K562 (cell line): ENCODE data around the gene AGRP. TPM values are rescaled to one million over a fixed set of nuclear protein-coding genes. Genes with fewer than 3 reads are reported as not detected.

Source experiments
- CBX1 ChIP-seq: sonication (generic); IDR thresholded peaks from 2 replicates; pipeline ENCODE4 v1.6.1; 2016; ENCODE audit warnings: antibody characterized with exemption, low read depth, mild to moderate bottlenecking
- CREB1 ChIP-seq, 2 experiments: sonication (generic) in 1 of 2; formaldehyde crosslinking in 1 of 2; IDR thresholded peaks; 2 replicates each; pipeline versions ENCODE4 v1.6.1 to v1.8.0; 2012 to 2022; ENCODE audit warnings: inconsistent platforms in 1 of 2, mild to moderate bottlenecking in 1 of 2, missing genetic modification reagents in 1 of 2, moderate library complexity in 1 of 2
- ETV5 ChIP-seq: sonication (generic); formaldehyde crosslinking; IDR thresholded peaks from 2 replicates; pipeline ENCODE4 v1.4.0; 2020; ENCODE audit warnings: low read depth, mild to moderate bottlenecking, missing genetic modification reagents
- KDM4B ChIP-seq, 2 experiments: fragments of 450-650 bp in 1 of 2; sonication (generic) in 1 of 2; IDR thresholded peaks; 2 replicates each; pipeline ENCODE4 v1.6.1; 2016 to 2017; ENCODE audit warnings: borderline replicate concordance in 2 of 2, antibody characterized with exemption in 1 of 2, low read depth in 1 of 2, mild to moderate bottlenecking in 1 of 2
- TRIM28 ChIP-seq: fragments of 450-650 bp; IDR thresholded peaks from 2 replicates; pipeline ENCODE4 v1.6.1; 2017
- ZNF165 ChIP-seq: fragments of 250-450 bp; sonication (Bioruptor Pico); IDR thresholded peaks from 2 replicates; pipeline ENCODE4 v1.4.0; 2020; ENCODE audit warnings: borderline replicate concordance
- ZNF609 ChIP-seq: sonication (generic); formaldehyde crosslinking; IDR thresholded peaks from 2 replicates; pipeline ENCODE4 v1.8.1; 2023; ENCODE audit warnings: missing genetic modification reagents, mild to moderate bottlenecking, borderline replicate concordance
- polyA plus RNA-seq, 8 experiments: library from polyadenylated mRNA; depleted of rRNA in 4 of 8; stranded (reverse) in 5 of 8; unstranded in 3 of 8; fragments of >200 nt; fragmentation: Nextera tagmentation in 2 of 8; fragmentation: Illumina TruSeq in 1 of 8; extraction: Ambion mirVana in 2 of 8; extraction: Trizol in 1 of 8; gene quantifications; 2 replicates each; pipeline versions ENCODE4 v1.2.1 to v1.2.3, GENCODE V29; 2011 to 2014; ENCODE audit warnings: inconsistent platforms in 1 of 8, missing spikeins in 1 of 8
- total RNA-seq, 7 experiments: library from RNA; depleted of rRNA in 6 of 7; stranded (reverse); fragments of >200 nt in 6 of 7; fragmentation: Illumina TruSeq in 2 of 7; extraction: Trizol in 2 of 7; gene quantifications; 2 replicates each; pipeline versions ENCODE4 v1.2.1 to v1.2.3, GENCODE V29; 2011 to 2021; ENCODE audit warnings: low replicate concordance in 1 of 7
- TF ChIP-seq, protein P1 (sequence below), 2 experiments: fragments of 450-650 bp in 1 of 2; sonication (generic) in 1 of 2; formaldehyde crosslinking in 1 of 2; IDR thresholded peaks; 2 replicates each; pipeline versions ENCODE4 v1.7.1 to v1.9.0; 2016 to 2022; ENCODE audit warnings: inconsistent platforms in 1 of 2, mild to moderate bottlenecking in 1 of 2, missing genetic modification reagents in 1 of 2

AGRP gene
- total and polyA plus RNA-seq, 9 of the 15 experiments (the other 6 are each of a cell fraction or from before 2014, with no cell fraction given): not detected

- TF ChIP-seq, protein P1, sequence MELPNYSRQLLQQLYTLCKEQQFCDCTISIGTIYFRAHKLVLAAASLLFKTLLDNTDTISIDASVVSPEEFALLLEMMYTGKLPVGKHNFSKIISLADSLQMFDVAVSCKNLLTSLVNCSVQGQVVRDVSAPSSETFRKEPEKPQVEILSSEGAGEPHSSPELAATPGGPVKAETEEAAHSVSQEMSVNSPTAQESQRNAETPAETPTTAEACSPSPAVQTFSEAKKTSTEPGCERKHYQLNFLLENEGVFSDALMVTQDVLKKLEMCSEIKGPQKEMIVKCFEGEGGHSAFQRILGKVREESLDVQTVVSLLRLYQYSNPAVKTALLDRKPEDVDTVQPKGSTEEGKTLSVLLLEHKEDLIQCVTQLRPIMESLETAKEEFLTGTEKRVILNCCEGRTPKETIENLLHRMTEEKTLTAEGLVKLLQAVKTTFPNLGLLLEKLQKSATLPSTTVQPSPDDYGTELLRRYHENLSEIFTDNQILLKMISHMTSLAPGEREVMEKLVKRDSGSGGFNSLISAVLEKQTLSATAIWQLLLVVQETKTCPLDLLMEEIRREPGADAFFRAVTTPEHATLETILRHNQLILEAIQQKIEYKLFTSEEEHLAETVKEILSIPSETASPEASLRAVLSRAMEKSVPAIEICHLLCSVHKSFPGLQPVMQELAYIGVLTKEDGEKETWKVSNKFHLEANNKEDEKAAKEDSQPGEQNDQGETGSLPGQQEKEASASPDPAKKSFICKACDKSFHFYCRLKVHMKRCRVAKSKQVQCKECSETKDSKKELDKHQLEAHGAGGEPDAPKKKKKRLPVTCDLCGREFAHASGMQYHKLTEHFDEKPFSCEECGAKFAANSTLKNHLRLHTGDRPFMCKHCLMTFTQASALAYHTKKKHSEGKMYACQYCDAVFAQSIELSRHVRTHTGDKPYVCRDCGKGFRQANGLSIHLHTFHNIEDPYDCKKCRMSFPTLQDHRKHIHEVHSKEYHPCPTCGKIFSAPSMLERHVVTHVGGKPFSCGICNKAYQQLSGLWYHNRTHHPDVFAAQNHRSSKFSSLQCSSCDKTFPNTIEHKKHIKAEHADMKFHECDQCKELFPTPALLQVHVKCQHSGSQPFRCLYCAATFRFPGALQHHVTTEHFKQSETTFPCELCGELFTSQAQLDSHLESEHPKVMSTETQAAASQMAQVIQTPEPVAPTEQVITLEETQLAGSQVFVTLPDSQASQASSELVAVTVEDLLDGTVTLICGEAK (IDR thresholded peaks at IDR 0.05): peak; percentile 56
- TF ChIP-seq, protein P1 (CRISPR knock-in tag; IDR thresholded peaks at IDR 0.05): no peak
- TF ChIP-seq KDM4B (IDR thresholded peaks at IDR 0.05; ENCODE audit: borderline replicate concordance in 2 of 2, low read depth in 1 of 2) (0 out of 4 replicates have a peak, but pooled peaks of 1 of the 2 experiments have one; percentile 29), ZNF609 (CRISPR knock-in tag) (0 out of 2 replicates have a peak, but pooled peaks have one; percentile 58), CBX1 (peak; percentile 61; the same call in 1 of the 2 replicates), ZNF165 (CRISPR knock-in tag) (peak; percentile 53; the same call in 1 of the 2 replicates), ETV5 (CRISPR knock-in tag) (peak; percentile 73), TRIM28 (peak; percentile 62; the same call in 1 of the 2 replicates), CREB1 (IDR thresholded peaks at IDR 0.05) (no peak), CREB1 (CRISPR knock-in tag; IDR thresholded peaks at IDR 0.05) (peak; percentile 48; the same call in 1 of the 2 replicates)
Measured at GRCh38 chr16:67521095-67521804, 37.9 kb upstream of the AGRP start (continued).
